HG02678 (cell line): Measurements from ENCODE around the gene C11orf86.
"Not testable (repeated sequence)": the region's sequence is repeated elsewhere in the genome, so short reads cannot be mapped to it uniquely, and the experiment has no call there.

Source experiments
- ATAC-seq: cut with Tn5 transposase; IDR thresholded peaks from one replicate; pipeline ENCODE4 v1.9.1; 2021; ENCODE audit warnings: mild to moderate bottlenecking, moderate library complexity; ENCODE audit not compliant: unreplicated experiment

C11orf86 gene

GRCh38 chr11:66974724-66975404 is at the start of gene C11orf86:
Gene C11orf86 (plus strand): TSS chr11:66975304. CDS start chr11:66975363, 59 bp downstream.
- ATAC-seq = no peak

GRCh38 chr11:66929753-66930152 is 45.4 kb upstream of the C11orf86 start:
- ATAC-seq = no peak

GRCh38 chr11:66932543-66932942 is 42.6 kb upstream of the C11orf86 start:
- ATAC-seq = no peak

- no peak for ATAC-seq
Observed at GRCh38 chr11:66933531-66933930, 41.6 kb upstream of the C11orf86 start.

- no peak for ATAC-seq
Observed at GRCh38 chr11:66934950-66935779, 39.9 kb upstream of the C11orf86 start.

- ATAC-seq = no peak
Observed at GRCh38 chr11:66936311-66936711, 38.8 kb upstream of the C11orf86 start.

- ATAC-seq = no peak
Observed at GRCh38 chr11:66937193-66937733, 37.8 kb upstream of the C11orf86 start.

GRCh38 chr11:66938582-66939135 is 36.4 kb upstream of the C11orf86 start:
- ATAC-seq = no peak

- ATAC-seq = no peak
Observed at GRCh38 chr11:66950112-66950535, 25.0 kb upstream of the C11orf86 start.

- ATAC-seq = no peak
Observed at GRCh38 chr11:66951135-66951534, 24.0 kb upstream of the C11orf86 start.

- ATAC-seq = no peak
Observed at GRCh38 chr11:66951927-66952337, 23.2 kb upstream of the C11orf86 start.

- no peak for ATAC-seq
Observed at GRCh38 chr11:66953081-66953833, 21.8 kb upstream of the C11orf86 start.

GRCh38 chr11:66956689-66957290 is 18.3 kb upstream of the C11orf86 start:
- no peak for ATAC-seq

- peak; percentile 19 for ATAC-seq
Observed at GRCh38 chr11:66957971-66958231, 17.2 kb upstream of the C11orf86 start.

GRCh38 chr11:66958232-66958955 is 16.7 kb upstream of the C11orf86 start, which contains the start of gene PC:
Gene PC (minus strand): TSS chr11:66958383. CDS start chr11:66872159, 86,224 bp downstream.
- ATAC-seq = peak; percentile 95

- ATAC-seq = no peak
Observed at GRCh38 chr11:66958956-66959274, 16.2 kb upstream of the C11orf86 start.

GRCh38 chr11:66961691-66962213 is 13.4 kb upstream of the C11orf86 start:
- ATAC-seq = not testable (repeated sequence)

- ATAC-seq = no peak
Observed at GRCh38 chr11:66962247-66962646, 12.9 kb upstream of the C11orf86 start.

GRCh38 chr11:66962801-66963200 is 12.3 kb upstream of the C11orf86 start:
- no peak for ATAC-seq

- no peak for ATAC-seq
Observed at GRCh38 chr11:66964495-66964894, 10.6 kb upstream of the C11orf86 start.
